Superior temporal gyrus (tissue), 1 donor: ENCODE results near the gene PZP.
"Not testable (repeated sequence)": the region's sequence is repeated elsewhere in the genome, so short reads cannot be mapped to it uniquely, and the experiment has no call there.

ENCODE experiments used
- DNase-seq: peaks from one replicate; pipeline ENCODE4 v3.0.0-alpha.2; 2016; ENCODE audit errors: extremely low spot score

The PZP gene

DNA sequence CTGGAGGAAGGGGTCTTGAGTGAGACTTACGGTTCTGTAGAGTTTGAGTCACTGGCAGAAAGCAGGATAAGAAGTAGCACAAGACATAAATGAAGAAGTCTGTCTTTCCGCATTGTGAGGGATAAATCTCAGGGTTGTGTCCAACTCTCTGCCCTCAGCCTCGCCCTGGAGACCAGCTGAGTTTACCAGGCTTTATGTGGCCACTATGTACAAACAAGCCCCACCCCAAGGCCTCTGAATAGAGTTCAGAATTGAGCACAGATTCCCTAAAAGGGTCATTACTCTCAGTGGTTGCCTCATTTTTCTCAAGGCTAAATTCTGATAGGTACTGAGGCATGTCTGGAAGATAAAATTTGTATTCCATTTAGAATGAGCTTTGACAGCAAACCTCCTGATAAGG lies at the start of gene PZP:
Gene PZP, minus strand, starts transcription at position 167 of the 400 bp plus-strand sequence. Its CDS starts 54 bp downstream, at position 113.
- DNase-seq = no peak

DNA sequence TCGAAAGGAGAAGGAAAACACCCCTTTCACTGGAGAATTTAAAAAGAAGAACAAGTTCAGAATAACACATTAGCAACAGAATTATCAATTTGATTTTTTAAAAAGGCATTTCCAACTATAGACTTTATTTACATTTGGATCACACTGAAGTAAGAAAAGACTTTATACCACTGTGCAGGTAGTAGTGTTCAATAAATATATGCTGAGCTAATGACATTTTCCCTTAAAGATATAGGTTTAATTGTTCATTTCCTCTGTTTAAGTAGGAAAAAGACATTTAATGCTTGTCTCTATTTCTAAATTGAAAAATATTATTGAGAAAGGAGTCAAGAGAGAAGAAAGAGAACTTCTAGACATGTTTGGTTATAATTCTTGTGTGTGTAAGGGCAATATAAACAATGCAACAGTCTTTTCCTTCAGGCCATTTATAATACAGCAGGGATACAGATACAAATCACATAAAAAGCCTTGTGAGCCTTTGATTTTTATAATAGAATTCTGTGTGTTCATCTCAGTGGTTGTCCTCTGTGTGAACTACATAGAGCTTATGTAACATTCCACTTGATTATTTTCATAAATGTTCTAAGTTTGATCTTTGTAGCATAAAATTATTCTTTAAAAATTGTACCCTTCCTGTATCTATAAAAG lies 48.7 kb upstream of the PZP start:
- DNase-seq = no peak

DNA sequence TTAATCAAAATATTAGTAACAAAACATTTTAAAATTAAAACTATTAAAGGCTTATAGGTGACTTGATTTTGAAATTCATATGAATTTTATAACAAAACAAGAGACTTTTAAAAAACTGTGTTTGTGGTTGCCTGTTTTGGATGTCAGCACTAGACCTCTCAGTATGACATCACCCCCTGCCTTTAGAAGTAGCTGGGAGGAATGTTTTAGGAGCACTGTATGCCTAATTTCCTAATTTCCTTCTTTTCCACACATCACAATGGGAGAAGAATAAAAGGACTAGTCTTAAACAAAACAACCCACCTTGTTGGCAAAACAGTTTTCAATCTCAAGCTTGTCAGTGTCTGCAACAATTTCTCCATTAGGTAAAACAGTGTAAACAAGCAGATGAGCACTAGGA lies 48.1 kb upstream of the PZP start:
- DNase-seq = no peak

DNA sequence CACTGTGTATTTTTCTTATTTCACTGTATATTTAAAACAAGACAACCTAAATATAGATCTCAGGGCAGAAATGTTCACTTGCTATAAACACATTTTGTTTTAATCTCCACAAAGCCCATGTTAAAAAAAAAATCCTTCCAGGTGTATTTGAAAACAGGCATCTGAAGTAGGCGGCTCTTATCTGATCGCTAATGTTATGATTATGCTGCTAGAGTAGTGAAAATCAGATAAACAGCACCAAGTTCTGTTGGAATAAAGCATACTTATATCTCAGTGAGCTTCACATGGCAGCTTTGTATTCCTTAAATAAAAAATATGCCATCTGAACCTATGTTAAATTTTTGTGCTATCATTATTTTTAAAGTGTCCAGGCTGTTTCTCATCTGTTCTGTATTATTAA lies 47.6 kb upstream of the PZP start:
- no peak for DNase-seq

DNA sequence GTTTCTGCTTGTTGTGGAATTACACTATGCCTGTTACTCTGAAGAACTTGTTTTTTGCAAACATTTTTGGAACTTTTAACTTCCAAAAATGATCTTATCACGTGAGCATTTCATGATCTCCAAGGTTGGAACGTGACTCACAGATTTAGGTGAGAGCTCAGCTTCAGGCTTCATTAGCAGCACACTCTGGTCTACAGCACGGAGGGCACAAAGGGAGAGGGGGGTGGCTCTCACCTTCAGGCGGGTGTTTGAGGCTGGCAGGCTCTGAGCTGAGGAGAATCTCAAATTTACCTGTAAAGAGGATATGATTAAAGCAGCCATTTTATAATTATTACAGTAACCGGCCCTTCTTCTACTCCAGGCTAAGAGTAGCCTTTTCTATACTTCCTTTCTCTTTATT lies 45.3 kb upstream of the PZP start:
- no peak for DNase-seq

DNA sequence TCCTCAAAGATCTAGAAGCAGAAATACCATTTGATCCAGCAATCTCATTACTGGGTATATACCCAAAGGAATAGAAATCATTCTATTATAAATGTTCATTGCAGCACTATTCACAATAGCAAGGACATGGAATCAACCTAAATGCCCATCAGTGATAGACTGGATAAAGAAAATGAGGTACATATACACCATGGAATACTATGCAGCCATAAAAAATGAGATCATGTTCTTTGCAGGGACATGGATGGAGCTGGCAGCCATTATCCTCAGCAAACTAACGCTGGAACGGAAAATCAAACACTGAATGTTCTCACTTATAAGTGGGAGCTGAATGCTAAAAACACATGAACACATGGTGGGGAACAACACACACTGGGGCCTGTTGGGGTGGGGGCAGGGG lies 44.6 kb upstream of the PZP start:
- not testable (repeated sequence) for DNase-seq

DNA sequence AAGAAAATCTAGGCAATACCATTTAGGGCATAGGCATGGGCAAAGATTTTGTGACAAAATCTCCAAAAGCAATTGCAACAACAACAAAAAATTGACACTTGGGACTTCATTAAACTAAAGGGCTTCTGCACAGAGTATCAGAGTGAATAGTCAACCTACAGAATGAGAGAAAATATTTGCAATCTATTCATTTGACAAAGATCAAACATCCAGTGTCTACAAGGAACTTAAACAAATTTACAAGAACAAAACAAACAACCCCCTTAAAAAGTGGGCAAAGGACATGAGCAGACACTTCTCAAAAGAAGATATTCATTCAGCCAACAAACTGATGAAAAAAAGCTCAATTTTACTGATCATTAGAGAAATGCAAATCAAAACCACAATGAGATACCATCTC lies 44.1 kb upstream of the PZP start:
- DNase-seq = no peak

DNA sequence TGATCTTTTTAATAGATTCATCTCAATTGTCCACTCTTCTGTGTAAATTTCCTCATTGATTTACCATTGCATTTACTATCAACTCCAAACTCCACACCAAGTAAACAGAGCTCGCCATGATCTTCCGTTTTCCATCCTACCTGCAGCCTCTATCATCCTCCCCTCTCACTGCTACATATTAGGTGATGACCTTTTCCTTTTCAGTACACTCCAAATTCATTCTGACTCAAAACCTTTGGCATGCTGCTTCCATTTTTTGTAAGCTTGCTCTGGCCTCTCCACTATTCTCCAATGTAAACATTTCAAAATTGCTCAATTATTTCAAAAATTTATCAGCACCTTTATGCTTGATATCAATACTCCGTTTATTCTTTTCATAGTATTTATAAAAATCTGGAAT lies 40.2 kb upstream of the PZP start:
- DNase-seq = no peak

DNA sequence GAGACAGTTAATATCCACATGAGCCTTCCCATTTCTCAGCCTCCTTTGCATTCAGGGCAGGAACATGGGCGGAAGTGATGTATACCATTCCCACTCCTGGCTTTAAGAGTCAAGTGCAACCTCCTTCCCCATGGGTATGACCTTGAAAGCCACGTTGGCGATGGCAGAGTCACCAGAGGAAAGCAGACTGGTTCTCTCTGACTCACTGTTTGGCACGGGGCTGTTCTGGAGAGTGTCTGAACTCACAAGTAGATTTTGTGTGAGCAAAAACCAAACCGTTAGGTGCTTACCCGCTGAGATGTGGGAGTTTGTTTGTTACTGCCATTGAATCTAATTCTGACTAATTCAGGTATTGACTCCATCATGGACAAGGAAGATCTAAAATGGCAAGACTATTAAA lies 36.7 kb upstream of the PZP start:
- DNase-seq = peak; percentile 60

DNA sequence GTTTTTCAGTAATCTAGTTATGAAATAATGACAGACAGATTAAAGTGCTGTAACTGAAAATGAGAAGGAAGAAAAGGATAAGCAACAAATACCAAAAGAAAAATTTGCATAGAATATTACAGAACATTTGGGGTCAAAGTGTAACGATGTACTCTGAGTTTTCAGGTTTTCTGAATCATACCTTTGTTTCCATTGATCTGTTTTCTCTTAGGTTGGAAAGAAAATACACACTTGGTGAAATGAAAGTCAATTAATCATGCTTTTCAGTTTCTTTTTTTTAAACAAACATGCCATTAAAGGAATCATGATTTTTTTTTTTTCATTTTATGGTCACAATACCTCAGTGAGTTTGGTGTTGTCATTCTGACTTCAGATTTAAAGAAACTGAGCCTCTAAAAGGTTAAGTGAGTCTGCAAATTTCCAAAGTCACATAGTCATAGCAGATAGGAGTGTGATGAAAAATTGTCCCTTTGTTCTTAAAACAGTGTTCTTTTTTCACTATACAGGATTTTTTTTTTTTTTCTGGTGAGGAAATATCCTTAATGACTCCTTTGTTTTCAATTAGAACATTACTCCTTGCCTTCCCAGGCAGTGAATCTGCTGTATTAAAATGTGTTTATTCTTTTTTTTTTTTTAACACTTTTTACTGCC lies 35.9 kb upstream of the PZP start:
- DNase-seq = peak; percentile 60

DNA sequence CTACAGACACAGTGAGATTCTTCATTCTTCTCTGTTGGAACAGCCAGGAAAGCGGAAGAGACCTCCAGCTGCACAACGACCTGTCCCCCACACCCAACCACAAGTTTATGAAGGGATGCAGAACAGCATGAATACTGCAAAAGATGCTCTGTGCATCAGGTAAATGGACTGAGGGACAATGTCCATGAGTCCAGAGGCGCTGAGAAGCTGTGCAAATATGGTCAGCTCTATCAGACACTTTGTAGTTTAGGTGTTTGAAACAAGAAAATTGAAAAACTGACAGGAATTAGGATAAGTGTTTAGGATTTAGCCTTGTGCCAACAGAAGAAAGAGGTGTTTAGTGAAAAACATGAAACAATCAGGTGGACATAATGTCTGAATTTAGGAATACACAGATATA lies 33.1 kb upstream of the PZP start:
- no peak for DNase-seq

DNA sequence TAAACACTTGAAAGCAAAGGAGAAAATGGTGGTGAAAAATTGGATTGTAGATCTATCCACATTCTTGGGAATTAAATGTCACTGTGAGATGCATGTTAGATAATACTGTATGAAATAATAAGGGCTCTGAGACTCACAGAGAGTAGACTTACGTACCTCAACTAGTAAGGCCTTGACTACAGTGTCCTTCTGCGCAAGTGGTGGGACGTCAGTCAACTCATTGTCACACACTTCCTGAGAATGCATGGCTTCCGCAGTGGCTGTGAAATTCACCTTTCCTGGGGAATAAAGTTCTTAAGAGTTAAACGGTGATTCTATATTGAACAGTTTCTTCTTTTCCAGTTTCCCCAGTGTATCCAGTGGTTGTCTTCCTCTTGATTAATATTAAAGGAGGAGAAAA lies 32.6 kb upstream of the PZP start:
- DNase-seq = peak; percentile 49

DNA sequence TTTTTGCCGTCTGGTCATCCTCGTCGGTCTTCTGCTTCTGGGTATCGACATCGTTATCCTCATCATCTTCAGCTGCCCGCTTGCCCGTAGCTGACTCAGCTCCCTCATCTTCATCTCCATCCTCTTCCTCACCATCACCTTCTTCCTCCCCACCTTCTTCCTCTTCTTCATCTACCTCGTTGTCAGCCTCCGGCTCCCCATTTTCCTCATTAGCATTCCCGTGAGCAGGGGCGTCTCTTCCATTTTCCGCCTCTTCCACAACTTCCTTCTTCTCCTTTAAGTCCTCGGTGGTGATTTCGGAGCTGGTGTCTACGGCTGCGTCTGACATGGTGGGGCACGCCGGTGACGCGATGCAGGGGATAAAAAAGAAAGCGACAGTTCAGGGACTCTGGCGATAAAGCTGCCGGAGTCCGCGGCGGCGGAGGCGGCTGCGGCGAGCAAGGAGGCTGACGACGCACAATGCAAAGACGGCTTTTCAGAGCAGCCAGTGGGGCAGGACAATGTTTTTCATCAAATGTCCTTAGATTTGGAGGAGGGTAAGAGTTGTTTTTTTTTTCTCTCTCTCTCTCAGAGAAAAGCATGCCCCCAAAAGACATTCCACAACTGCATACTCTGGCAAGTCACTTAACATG lies 31.9 kb upstream of the PZP start:
- peak; percentile 17 for DNase-seq

DNA sequence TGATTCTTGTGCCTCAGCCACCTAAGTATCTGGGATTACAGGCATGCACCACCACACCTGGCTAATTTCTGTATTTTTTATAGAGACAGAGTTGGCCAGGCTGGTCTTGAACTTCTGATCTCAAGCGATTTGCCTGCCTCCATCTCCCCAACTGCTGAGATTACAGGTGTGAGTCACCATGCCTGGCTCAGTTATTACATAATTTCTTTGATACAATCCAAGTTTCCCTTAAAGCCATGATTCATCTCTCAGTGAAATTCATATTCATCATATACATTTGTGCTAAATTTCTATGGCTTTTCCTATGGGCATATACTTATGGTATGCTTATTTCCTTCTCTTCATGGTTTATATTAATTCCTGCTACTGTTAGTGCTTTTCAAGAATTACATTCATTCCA lies 29.1 kb upstream of the PZP start:
- no peak for DNase-seq

DNA sequence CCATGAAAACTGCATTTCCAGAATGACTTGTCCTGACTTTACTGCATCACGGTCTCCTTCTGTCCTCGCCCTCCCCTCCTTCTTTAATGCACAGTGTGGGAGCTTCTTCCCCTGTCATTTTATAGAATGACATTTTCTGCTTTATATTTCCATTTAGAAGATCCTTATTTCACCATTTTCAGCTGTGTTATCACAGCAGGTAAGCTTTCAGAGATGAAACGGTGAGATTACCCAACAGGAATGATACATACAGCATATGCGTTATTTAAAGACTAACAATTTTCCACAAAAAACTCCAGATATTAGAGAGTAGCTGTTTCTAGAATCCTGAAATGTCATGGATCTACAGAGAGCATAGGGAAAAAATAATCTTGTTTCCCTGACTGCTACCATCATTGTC lies 27.3 kb upstream of the PZP start:
- DNase-seq = no peak

DNA sequence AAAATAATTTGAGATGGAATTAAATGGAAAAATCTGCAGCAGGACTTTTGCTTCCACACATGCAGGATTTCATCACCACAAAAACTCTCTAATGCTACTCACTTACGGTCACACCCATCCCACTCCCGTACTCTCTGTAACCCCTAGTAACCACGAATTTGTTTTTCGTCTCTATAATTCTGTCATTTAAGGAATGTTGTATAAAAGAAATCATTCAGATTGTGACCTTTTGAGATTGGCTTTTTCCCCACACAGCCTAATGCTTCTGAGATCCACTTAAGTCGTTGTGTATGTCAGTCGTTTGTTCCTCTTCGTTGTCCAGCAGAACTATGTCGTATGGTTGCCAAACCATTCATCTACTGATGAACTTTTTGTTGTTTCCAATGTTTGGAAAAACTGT lies 19.8 kb upstream of the PZP start:
- DNase-seq = no peak

DNA sequence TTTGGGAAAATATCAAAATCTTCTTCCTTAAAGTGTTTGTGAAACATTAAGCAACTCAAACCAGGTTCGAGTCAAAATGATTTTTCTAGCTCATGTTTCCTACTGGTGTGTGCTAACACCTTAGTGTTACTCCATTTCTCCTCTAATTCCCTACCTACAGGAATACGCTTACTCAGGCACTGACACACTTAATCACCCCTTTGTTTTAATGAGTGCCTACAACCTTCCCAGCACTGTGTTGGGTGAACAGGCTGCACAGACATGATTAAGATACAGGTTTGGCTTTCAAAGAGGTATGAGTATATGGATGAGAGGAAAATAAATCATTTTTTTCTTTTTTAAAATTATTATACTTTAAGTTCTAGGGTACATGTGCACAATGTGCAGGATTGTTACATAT lies 15.6 kb upstream of the PZP start:
- no peak for DNase-seq

DNA sequence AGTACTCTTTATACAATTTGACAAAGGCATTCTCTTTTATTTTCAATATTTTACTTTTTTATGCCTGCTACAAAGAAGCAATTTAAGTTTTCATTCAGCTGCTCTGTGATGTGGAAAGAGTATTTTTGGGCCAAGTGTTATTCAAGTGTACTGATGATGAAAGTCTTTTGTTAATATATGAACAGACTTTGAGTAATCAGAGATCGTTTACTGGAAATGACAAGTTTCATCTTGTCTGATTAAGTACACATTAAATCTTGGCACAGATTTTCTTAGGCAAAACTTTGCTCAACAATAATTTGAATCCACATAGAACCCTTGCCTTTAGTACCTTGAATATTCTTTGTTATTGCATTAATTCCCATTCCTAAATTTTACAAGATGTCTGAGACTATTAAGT lies 13.3 kb upstream of the PZP start:
- no peak for DNase-seq

DNA sequence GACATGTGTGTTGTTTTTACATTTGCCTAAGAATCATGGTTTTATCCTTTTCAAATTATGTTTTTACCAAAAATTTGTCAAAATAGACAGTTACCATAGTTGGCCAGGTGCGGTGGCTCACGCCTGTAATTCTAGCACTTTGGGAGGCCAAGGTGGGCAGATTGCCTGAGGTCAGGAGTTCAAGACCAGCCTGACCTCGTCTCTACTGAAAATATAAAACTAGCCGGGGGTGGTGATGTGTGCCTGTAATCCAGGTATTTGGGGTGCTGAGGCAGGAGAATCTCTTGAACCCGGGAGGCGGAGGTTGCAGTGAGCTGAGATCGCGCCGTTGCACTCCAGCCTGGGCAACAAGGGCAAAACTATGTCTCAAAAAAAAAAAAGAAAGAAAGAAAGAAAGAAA lies 12.8 kb upstream of the PZP start:
- DNase-seq = not testable (repeated sequence)

DNA sequence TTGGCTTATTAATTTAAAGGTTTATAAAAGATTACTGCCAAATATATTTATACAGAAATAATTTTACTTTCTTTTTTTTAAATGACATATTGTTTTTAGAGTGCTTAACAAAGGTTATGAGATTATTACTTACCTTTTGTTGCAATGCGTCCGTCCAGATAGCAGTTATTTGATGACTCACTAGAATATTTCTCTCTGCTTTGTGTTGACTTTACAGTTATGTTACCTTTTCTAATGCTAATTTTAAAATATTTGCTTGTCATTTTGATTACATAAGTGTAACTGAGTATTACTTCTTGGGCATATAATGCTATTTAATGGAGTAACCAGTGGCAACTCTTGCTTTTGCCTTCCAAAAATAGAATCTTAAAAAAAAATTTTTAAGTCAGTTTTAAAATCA lies 6.3 kb upstream of the PZP start:
- DNase-seq = no peak

DNA sequence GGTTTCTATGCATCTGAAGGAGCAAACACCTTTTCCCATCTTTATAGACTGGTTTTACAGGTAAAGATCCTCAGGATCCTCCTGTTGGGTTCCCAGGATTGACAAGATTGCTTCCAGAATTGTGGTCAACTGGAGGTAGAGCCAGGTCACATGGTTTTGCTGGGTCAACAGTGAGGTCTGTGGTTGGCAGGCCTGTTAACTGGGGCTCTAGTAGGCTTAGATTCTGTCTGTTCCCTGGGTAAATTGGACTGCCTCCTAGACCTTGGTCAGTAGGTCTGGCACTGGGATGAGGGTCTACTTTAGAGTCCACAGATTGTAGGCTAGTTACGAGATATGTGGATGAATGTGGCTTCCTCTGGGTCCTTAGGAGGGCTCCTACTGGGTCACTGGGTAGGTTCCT lies 3.5 kb upstream of the PZP start:
- no peak for DNase-seq

DNA sequence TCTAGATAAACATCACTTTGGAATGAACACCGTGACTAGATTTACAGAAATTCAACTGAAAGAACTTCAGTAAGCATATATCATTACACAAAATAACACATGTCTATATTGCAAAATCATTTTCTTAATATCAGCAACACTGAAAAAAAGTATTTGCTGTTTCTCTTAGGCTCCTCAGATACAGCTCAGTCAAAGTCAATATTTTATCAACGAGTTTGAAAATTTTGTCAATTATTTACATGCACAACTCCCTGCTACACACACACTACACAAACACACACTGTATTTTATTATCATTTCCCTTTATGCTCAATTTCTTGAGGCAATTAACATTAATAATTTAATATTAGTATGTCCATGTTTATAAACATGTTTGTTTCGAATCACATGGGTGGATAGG lies 3.8 kb downstream of the PZP start:
- DNase-seq = no peak

DNA sequence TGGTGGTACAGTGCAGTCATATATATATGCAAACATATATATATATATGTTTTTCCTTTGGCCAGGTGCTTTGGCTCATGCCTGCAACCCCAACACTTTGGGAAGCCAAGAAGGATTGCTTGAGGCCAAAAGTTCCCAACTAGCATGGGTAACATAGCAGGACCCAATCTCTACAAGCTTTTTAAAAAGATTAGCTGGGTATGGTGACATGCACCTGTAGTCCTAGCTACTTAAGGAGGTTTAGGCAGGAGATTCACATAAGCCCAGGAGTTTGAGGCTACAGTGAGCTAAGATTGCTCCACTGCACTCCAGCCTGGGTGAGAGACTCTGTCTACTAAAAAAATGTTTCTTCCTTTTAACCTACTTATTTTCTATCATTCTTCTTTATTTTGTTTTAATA lies 10.2 kb downstream of the PZP start:
- DNase-seq = no peak

DNA sequence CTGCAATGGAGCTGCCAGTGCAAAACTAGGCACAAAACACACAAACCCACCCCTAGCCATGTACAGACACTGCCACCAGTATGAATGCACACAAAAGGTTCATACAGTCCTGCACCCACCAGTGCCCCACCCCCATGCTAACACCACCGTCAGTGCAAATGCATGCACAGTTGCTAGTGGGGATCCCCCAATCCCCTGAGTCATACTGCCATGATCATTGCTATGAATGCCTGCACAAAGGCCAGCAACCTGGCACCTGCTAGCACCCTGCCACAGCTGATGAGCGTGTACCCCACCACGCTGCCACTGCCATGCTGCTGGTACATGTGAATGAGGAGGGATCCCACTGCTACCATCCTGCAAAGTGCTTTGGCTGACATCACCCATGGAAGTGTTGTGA lies 23.9 kb downstream of the PZP start:
- no peak for DNase-seq
